ENCODE data around the gene FAM32A.

- no peak for TF ChIP-seq CTCF (IDR thresholded peaks at IDR 0.05; ENCODE audit: low read depth, low read length)
- no peak for TF ChIP-seq EZH2phosphoT487 (IDR thresholded peaks at IDR 0.05; ENCODE audit: low read depth)
Observed at GRCh38 chr19:16217716-16218451, 32.7 kb downstream of the FAM32A start.
